LNCaP clone FGC (cell line): Measurements from ENCODE around the gene ADARB2.

Experiments used
- DNase-seq: peaks from one replicate; pipeline ENCODE4 v3.0.0-alpha.2; 2011; ENCODE audit warnings: low read depth
- H3K4me3 ChIP-seq: 2 replicates; pipeline ENCODE4 v1.5.1; 2011; ENCODE audit warnings: mild to moderate bottlenecking, low read depth, low read length, control low read depth
- CTCF ChIP-seq: IDR thresholded peaks from 2 replicates; pipeline ENCODE4 v1.5.1; 2012; ENCODE audit warnings: mild to moderate bottlenecking; ENCODE audit not compliant: control insufficient read depth, insufficient read depth; ENCODE audit errors: extremely low read depth

The ADARB2 gene

GRCh38 chr10:1130995-1131790, 606.1 kb downstream of the ADARB2 start:
- no peak for DNase-seq
- no peak for TF ChIP-seq CTCF
- no peak overlapping the region for H3K4me3 ChIP-seq

GRCh38 chr10:1130226-1130625, 607.1 kb downstream of the ADARB2 start:
- DNase-seq: no peak
- TF ChIP-seq CTCF: no peak
- H3K4me3 ChIP-seq: no peak overlapping the region

- H3K4me3 ChIP-seq: no peak overlapping the region
- no peak for TF ChIP-seq CTCF
- DNase-seq: no peak
Observed at GRCh38 chr10:1128649-1129048, 608.7 kb downstream of the ADARB2 start.

- H3K4me3 ChIP-seq: no peak overlapping the region
- no peak for DNase-seq
- no peak for TF ChIP-seq CTCF
Observed at GRCh38 chr10:1128115-1128514, 609.2 kb downstream of the ADARB2 start.

GRCh38 chr10:1127629-1128028, 609.7 kb downstream of the ADARB2 start:
- DNase-seq: no peak
- no peak for TF ChIP-seq CTCF
- no peak overlapping the region for H3K4me3 ChIP-seq
